IMR-90 (cell line): Measurements from ENCODE around the gene AGAP1. TPM values are rescaled to one million over a fixed set of nuclear protein-coding genes. Genes with fewer than 3 reads are reported as not detected.

Experiments
- ATAC-seq: fragments of 200-7000 bp; cut with Tn5 transposase; 2 replicates; pipeline ENCODE4 v1.9.1; 2020; ENCODE audit warnings: low read depth, mild to moderate bottlenecking, moderate library complexity
- BruUV-seq: library from RNA; stranded (reverse); fragments of 400-500 nt; replicated peaks from 2 replicates; lab custom pipeline; 2021; lab: Mats Ljungman, UMichigan
- CTCF ChIA-PET: fragments of 300-600 bp; formaldehyde crosslinking; extraction: SDS; loops from one replicate; lab custom pipeline; 2021; ENCODE audit warnings: antibody characterized with exemption; lab: Yijun Ruan, JAX
- POLR2A ChIA-PET: fragments of 300-600 bp; sonication (Branson Sonifier 250); formaldehyde crosslinking; loops from one replicate; lab custom pipeline; 2022; ENCODE audit warnings: antibody characterized with exemption; ENCODE audit not compliant: unreplicated experiment; lab: Charles Lee
- DNase-seq: peaks from one replicate; pipeline ENCODE4 v3.0.0; 2013
- H2AFZ ChIP-seq: replicated peaks from 2 replicates; pipeline ENCODE3; 2013; ENCODE audit warnings: low read length, mild to moderate bottlenecking; ENCODE audit not compliant: poor library complexity
- H2AK5ac ChIP-seq: 2 replicates; pipeline ENCODE4 v1.6.1; 2013; ENCODE audit warnings: low read depth, low read length, inconsistent platforms
- H2AK9ac ChIP-seq: replicated peaks from 2 replicates; pipeline ENCODE3; 2013; ENCODE audit warnings: mild to moderate bottlenecking, low read depth, low read length, moderate library complexity; ENCODE audit not compliant: poor library complexity
- H2BK120ac ChIP-seq: 2 replicates; pipeline ENCODE4 v1.6.1; 2013; ENCODE audit warnings: low read depth, low read length, inconsistent platforms
- H2BK15ac ChIP-seq: 3 replicates; pipeline ENCODE4 v1.6.1; 2013; ENCODE audit warnings: low read depth, low read length, inconsistent platforms
- H2BK20ac ChIP-seq: 2 replicates; pipeline ENCODE4 v1.6.1; 2013; ENCODE audit warnings: low read depth, mild to moderate bottlenecking, inconsistent platforms, low read length, moderate library complexity
- H2BK5ac ChIP-seq: 2 replicates; pipeline ENCODE4 v1.6.1; 2013; ENCODE audit warnings: mild to moderate bottlenecking, low read depth, low read length, inconsistent platforms; ENCODE audit not compliant: poor library complexity, severe bottlenecking
- H3K14ac ChIP-seq: replicated peaks from 2 replicates; pipeline ENCODE4 v1.6.1; 2013; ENCODE audit warnings: low read depth, low read length, inconsistent platforms
- H3K18ac ChIP-seq: 2 replicates; pipeline ENCODE4 v1.6.1; 2013; ENCODE audit warnings: low read depth, low read length, control low read depth
- H3K23ac ChIP-seq: 2 replicates; pipeline ENCODE4 v1.6.1; 2013; ENCODE audit warnings: low read depth, low read length, inconsistent platforms
- H3K27ac ChIP-seq: 2 replicates; pipeline ENCODE4 v1.5.1; 2013; ENCODE audit warnings: mild to moderate bottlenecking, control low read depth, low read length; ENCODE audit not compliant: insufficient read depth
- H3K27me3 ChIP-seq: 2 replicates; pipeline ENCODE4 v1.6.1; 2013; ENCODE audit warnings: low read length; ENCODE audit not compliant: control insufficient read depth, insufficient read depth
- H3K36me3 ChIP-seq: 2 replicates; pipeline ENCODE4 v1.6.1; 2013; ENCODE audit warnings: low read length, mixed read lengths; ENCODE audit not compliant: control insufficient read depth, insufficient read depth
- H3K4ac ChIP-seq: 2 replicates; pipeline ENCODE4 v1.6.1; 2013; ENCODE audit warnings: low read depth, low read length, inconsistent platforms
- H3K4me1 ChIP-seq: 2 replicates; pipeline ENCODE4 v1.6.1; 2013; ENCODE audit warnings: low read length, mixed read lengths; ENCODE audit not compliant: control insufficient read depth, insufficient read depth
- H3K4me2 ChIP-seq: 2 replicates; pipeline ENCODE4 v1.6.1; 2013; ENCODE audit warnings: low read depth, mild to moderate bottlenecking, control low read depth, low read length, moderate library complexity
- H3K4me3 ChIP-seq: 2 replicates; pipeline ENCODE4 v1.5.1; 2013; ENCODE audit warnings: low read depth, mild to moderate bottlenecking, control low read depth, low read length, moderate library complexity; ENCODE audit not compliant: insufficient read depth
- H3K56ac ChIP-seq: 2 replicates; pipeline ENCODE4 v1.6.1; 2013; ENCODE audit warnings: low read length, inconsistent platforms; ENCODE audit not compliant: insufficient read depth; ENCODE audit errors: extremely low read depth
- H3K79me1 ChIP-seq, 2 experiments: 2 replicates each; pipeline ENCODE4 v1.6.1; 2013; ENCODE audit warnings: low read length in 2 of 2, inconsistent platforms in 1 of 2, low read depth in 1 of 2
- H3K9ac ChIP-seq: 2 replicates; pipeline ENCODE4 v1.6.1; 2013; ENCODE audit warnings: low read depth, low read length, control low read depth
- H3K9me1 ChIP-seq: 2 replicates; pipeline ENCODE4 v1.6.1; 2013; ENCODE audit warnings: low read length, inconsistent platforms; ENCODE audit not compliant: insufficient read depth
- H3K9me3 ChIP-seq: 2 replicates; pipeline ENCODE4 v1.6.1; 2013; ENCODE audit warnings: low read length; ENCODE audit not compliant: control insufficient read depth, insufficient read depth
- H4K20me1 ChIP-seq: 2 replicates; pipeline ENCODE4 v1.6.1; 2013; ENCODE audit warnings: low read length, inconsistent platforms; ENCODE audit not compliant: insufficient read depth
- H4K5ac ChIP-seq: 2 replicates; pipeline ENCODE4 v1.6.1; 2013; ENCODE audit warnings: mild to moderate bottlenecking, low read depth, low read length, control low read depth
- H4K8ac ChIP-seq, 2 experiments: 2 replicates each; pipeline ENCODE4 v1.6.1; 2013; ENCODE audit warnings: low read depth in 2 of 2, low read length in 2 of 2, control low read depth in 1 of 2, inconsistent platforms in 1 of 2
- H4K91ac ChIP-seq: 2 replicates; pipeline ENCODE4 v1.6.1; 2013; ENCODE audit warnings: low read depth, low read length, inconsistent platforms; ENCODE audit not compliant: insufficient read depth
- BHLHE40 ChIP-seq: fragments of 150-350 bp; IDR thresholded peaks from 2 replicates; pipeline ENCODE4 v1.6.1; 2016; ENCODE audit warnings: mild to moderate bottlenecking, low read depth, low read length
- CEBPB ChIP-seq: IDR thresholded peaks from 2 replicates; pipeline ENCODE4 v1.6.1; 2012; ENCODE audit warnings: low read depth, low read length, improper control_type of control experiment
- FOS ChIP-seq: fragments of 150-350 bp; IDR thresholded peaks from 2 replicates; pipeline ENCODE4 v1.6.1; 2016; ENCODE audit warnings: low read depth, low read length
- MAFK ChIP-seq: IDR thresholded peaks from 2 replicates; pipeline ENCODE4 v1.6.1; 2012; ENCODE audit warnings: low read depth, low read length, improper control_type of control experiment
- MAZ ChIP-seq: IDR thresholded peaks from 2 replicates; pipeline ENCODE4 v1.6.1; 2012; ENCODE audit warnings: low read depth, mild to moderate bottlenecking, low read length, improper control_type of control experiment, moderate library complexity, borderline replicate concordance
- MXI1 ChIP-seq: IDR thresholded peaks from 2 replicates; pipeline ENCODE4 v1.6.1; 2012; ENCODE audit warnings: low read depth, mild to moderate bottlenecking, low read length, moderate library complexity, borderline replicate concordance
- NFE2L2 ChIP-seq: fragments of 150-350 bp; IDR thresholded peaks from 2 replicates; pipeline ENCODE4 v1.6.1; 2016; ENCODE audit warnings: low read depth, mild to moderate bottlenecking, low read length
- RAD21 ChIP-seq: IDR thresholded peaks from 2 replicates; pipeline ENCODE4 v1.6.1; 2012; ENCODE audit warnings: low read length, improper control_type of control experiment
- RCOR1 ChIP-seq: IDR thresholded peaks from 2 replicates; pipeline ENCODE4 v1.6.1; 2012; ENCODE audit warnings: mild to moderate bottlenecking, low read length, improper control_type of control experiment; ENCODE audit not compliant: insufficient replicate concordance
- SMC3 ChIP-seq: fragments of 150-350 bp; IDR thresholded peaks from 2 replicates; pipeline ENCODE4 v1.6.1; 2016; ENCODE audit warnings: low read depth, mild to moderate bottlenecking, antibody characterized with exemption, low read length, moderate library complexity
- WGBS, 2 experiments: methylation state at CpG; one replicate each; pipeline versions ENCODE4 v1.1.5 to v1.1.7; 2013; ENCODE audit warnings: missing lambda C conversion rate in 2 of 2; ENCODE audit not compliant: insufficient read length in 1 of 2; ENCODE audit errors: extremely low coverage in 2 of 2; 5-methylcytosine and 5-hydroxymethylcytosine counted together
- dilution Hi-C: fragments of 300-500 bp; cut with HindIII; formaldehyde crosslinking; loops from one replicate; pipeline ENCODE4 v1.14.3; 2018; ENCODE audit warnings: low sequenced_read_pairs; ENCODE audit not compliant: unreplicated experiment
- in situ Hi-C: fragments of 300-500 bp; cut with MboI; formaldehyde crosslinking; loops from 3 replicates; pipeline ENCODE4 v1.14.3; 2019; ENCODE audit warnings: low sequenced_read_pairs, inconsistent platforms, mixed read lengths
- intact Hi-C: fragments of 100-400 bp; cut with micrococcal nuclease; formaldehyde crosslinking; loops from 2 replicates; pipeline ENCODE4 v1.10.0; 2022
- polyA plus RNA-seq, 3 experiments: library from polyadenylated mRNA; depleted of rRNA; stranded (reverse); fragments of >200 nt; gene quantifications; 2 replicates each; pipeline ENCODE4 v1.2.3, GENCODE V29; 2012; ENCODE audit warnings: low replicate concordance in 1 of 3
- total RNA-seq: library from RNA; depleted of rRNA; stranded (reverse); fragments of >200 nt; gene quantifications from 2 replicates; pipeline ENCODE4 v1.2.3, GENCODE V29; 2012
- TF ChIP-seq, protein P1 (sequence below): fragments of 150-350 bp; IDR thresholded peaks from 2 replicates; pipeline ENCODE4 v1.6.1; 2017; ENCODE audit warnings: mild to moderate bottlenecking, antibody characterized with exemption, low read length, low read depth
- TF ChIP-seq, protein P2 (sequence below): fragments of 150-350 bp; IDR thresholded peaks from 2 replicates; pipeline ENCODE4 v1.6.1; 2016; ENCODE audit warnings: low read depth, mild to moderate bottlenecking, low read length, moderate library complexity, borderline replicate concordance
- TF ChIP-seq, protein P3 (sequence below): conservative IDR thresholded peaks from 2 replicates; pipeline ENCODE4 v1.5.1; 2012; ENCODE audit warnings: mild to moderate bottlenecking, low read depth, low read length, improper control_type of control experiment

Gene AGAP1
- total and polyA plus RNA-seq, 2 of the 4 experiments (the other 2 are of a cell fraction): 15.1 to 16.4 TPM

DNA sequence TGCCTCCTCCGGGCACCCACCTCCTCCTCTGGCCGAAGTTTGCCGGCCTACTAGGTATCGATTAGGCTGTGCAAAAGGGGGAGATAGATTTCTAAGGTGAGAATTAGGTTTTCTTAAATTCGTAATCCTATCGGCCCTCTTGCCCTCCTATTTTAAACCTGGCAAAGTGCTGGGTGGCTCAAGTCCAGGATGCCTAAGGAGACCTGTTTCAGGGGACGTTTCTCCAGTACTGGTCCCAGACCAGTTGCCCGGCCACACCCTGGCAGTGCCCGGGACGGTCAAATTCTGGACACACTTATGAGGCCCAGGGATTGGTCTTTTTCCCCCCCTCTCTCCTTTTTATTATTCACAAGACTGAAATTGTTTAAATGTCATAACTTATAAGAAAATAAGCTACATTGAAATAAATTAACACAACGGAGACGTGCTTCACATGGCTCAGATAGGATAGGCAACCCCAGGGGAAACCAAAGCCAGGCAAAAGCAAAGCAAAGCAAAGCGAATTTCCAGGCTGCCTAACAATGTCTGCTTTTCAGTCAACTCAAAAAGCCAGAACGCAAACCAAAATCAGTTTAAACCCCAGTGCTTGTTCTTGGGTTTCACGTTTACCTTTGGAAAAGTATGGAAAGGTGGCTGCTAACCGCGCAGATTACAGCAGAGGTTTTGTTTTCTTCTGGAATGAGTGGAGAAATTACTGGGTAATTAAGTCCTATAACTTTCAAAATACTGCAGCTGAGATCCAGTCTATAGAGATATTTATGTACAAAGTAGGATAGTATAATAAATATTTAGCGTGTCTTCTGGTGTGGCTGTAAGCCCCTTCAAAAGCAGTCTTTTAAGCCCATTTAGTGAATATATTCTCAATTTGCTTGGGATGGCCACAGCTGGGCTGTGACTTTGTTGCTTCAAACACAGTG, 671.3 kb downstream of the AGAP1 start:
- Histone ChIP-seq H2AK9ac (no peak overlapping the region), H3K4ac (no peak overlapping the region), H2AFZ (no peak overlapping the region), H3K4me1 (peaks cover 2% of the 10 kb centered on the region; the same call in 1 of the 2 replicates), H4K20me1 (no peaks in the 10 kb centered on the region; the same call in none of the 2 replicates), H3K4me2 (no peak overlapping the region; the same call in 1 of the 2 replicates), H3K27me3 (peaks cover 99% of the 10 kb centered on the region), H3K23ac (no peak overlapping the region), H2BK5ac (no peak overlapping the region), H3K14ac (no peak overlapping the region), H3K4me3 (no peak overlapping the region), H2BK120ac (no peak overlapping the region), H3K27ac (no peak overlapping the region), H3K9me1 (no peaks in the 10 kb centered on the region; the same call in 1 of the 2 replicates), H3K79me1 (no peaks in the 10 kb centered on the region), H3K36me3 (no peaks in the 10 kb centered on the region), H3K9ac (no peak overlapping the region), H3K9me3 (peaks cover 17% of the 10 kb centered on the region; the same call in 1 of the 2 replicates), H3K56ac (no peak overlapping the region), H2BK20ac (no peak overlapping the region), H3K18ac (no peak overlapping the region), H4K91ac (no peak overlapping the region), H4K5ac (no peak overlapping the region), H2AK5ac (no peak overlapping the region), H2BK15ac (no peak overlapping the region), H4K8ac (no peak overlapping the region)
- dilution Hi-C loops: no loop called here
- ChIA-PET CTCF (interaction anchor here (0.7 to 1.3 kb wide), 2 partner anchors 386 to 721 kb away, joined by 3 read pairs; no protein-coding TSS in a partner anchor), POLR2A (no interaction called here)
- intact Hi-C loops: no loop called here
- 35% methylated on average over 2 of the region's 18 CpGs; no CpG with 5 or more reads in 1 of the 2 experiments for WGBS, 2 experiments
- in situ Hi-C loops: loop anchor here (25.0 kb wide), 1 partner anchor 553 kb away; no protein-coding TSS in a partner anchor
- BruUV-seq: no TSS peak
- no peak for DNase-seq
- ATAC-seq: no peak
- no peak for TF ChIP-seq RAD21
- no peak for TF ChIP-seq SMC3
- TF ChIP-seq MXI1: no peak
- no peak for TF ChIP-seq MAZ
- TF ChIP-seq MAFK: no peak
- no peak for TF ChIP-seq FOS
- TF ChIP-seq RCOR1: no peak
- TF ChIP-seq, protein P1, sequence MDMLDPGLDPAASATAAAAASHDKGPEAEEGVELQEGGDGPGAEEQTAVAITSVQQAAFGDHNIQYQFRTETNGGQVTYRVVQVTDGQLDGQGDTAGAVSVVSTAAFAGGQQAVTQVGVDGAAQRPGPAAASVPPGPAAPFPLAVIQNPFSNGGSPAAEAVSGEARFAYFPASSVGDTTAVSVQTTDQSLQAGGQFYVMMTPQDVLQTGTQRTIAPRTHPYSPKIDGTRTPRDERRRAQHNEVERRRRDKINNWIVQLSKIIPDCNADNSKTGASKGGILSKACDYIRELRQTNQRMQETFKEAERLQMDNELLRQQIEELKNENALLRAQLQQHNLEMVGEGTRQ: no peak
- no peak for TF ChIP-seq NFE2L2
- TF ChIP-seq, protein P2, sequence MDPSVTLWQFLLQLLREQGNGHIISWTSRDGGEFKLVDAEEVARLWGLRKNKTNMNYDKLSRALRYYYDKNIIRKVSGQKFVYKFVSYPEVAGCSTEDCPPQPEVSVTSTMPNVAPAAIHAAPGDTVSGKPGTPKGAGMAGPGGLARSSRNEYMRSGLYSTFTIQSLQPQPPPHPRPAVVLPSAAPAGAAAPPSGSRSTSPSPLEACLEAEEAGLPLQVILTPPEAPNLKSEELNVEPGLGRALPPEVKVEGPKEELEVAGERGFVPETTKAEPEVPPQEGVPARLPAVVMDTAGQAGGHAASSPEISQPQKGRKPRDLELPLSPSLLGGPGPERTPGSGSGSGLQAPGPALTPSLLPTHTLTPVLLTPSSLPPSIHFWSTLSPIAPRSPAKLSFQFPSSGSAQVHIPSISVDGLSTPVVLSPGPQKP: no peak
- TF ChIP-seq, protein P3, sequence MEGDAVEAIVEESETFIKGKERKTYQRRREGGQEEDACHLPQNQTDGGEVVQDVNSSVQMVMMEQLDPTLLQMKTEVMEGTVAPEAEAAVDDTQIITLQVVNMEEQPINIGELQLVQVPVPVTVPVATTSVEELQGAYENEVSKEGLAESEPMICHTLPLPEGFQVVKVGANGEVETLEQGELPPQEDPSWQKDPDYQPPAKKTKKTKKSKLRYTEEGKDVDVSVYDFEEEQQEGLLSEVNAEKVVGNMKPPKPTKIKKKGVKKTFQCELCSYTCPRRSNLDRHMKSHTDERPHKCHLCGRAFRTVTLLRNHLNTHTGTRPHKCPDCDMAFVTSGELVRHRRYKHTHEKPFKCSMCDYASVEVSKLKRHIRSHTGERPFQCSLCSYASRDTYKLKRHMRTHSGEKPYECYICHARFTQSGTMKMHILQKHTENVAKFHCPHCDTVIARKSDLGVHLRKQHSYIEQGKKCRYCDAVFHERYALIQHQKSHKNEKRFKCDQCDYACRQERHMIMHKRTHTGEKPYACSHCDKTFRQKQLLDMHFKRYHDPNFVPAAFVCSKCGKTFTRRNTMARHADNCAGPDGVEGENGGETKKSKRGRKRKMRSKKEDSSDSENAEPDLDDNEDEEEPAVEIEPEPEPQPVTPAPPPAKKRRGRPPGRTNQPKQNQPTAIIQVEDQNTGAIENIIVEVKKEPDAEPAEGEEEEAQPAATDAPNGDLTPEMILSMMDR: no peak
- no peak for TF ChIP-seq BHLHE40
- TF ChIP-seq CEBPB: no peak
